Stimulated activated CD8-positive, alpha-beta memory T cell treated with anti-CD3 and anti-CD28 coated beads, Interleukin-7, amount 100 ng/mL, for 48 hours (primary cell): ENCODE results near the gene ARHGEF1.
"Not testable (repeated sequence)": the region's sequence is repeated elsewhere in the genome, so short reads cannot be mapped to it uniquely, and the experiment has no call there.

Experiments
- DNase-seq, 2 donors: peaks; one replicate each; pipeline ENCODE4 v3.0.0-alpha.2; 2020; ENCODE audit warnings: low read depth in 1 of 2; ENCODE audit errors: extremely low read depth in 1 of 2

Gene ARHGEF1

DNA sequence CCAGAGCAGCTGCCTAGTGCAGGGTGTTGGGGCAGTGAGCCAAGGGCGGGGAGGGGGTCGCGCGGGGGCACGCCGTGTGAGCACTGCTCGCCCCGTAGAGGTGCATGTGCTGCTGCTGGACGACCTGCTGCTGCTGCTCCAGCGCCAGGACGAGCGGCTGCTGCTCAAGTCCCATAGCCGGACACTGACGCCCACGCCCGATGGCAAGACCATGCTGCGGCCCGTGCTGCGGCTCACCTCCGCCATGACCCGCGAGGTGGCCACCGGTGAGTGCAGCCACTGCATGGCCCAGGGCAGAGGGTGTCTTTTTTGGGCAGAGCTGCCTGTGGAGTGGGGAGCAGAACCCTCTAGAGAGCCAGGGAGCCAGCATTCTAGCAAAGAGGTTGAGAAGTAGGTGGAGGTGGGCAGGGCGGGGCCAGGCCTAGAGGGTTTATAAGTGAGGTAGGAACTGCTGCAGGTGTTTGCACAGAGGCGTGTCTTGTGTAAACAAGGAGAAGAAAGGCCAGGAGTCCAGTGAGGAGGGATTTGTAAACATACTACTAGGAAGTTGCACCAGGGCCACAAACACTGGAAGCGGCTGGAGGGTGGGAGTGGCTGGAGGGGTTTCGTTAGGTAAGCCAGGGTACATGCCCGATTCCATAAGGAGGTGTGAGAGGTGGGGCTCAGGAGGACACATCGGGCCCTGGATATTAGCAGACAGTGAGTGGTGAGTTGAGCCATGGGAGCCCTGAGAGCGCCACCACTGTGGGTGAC is 21.3 kb downstream of the ARHGEF1 start:
- DNase-seq, result no peak

DNA sequence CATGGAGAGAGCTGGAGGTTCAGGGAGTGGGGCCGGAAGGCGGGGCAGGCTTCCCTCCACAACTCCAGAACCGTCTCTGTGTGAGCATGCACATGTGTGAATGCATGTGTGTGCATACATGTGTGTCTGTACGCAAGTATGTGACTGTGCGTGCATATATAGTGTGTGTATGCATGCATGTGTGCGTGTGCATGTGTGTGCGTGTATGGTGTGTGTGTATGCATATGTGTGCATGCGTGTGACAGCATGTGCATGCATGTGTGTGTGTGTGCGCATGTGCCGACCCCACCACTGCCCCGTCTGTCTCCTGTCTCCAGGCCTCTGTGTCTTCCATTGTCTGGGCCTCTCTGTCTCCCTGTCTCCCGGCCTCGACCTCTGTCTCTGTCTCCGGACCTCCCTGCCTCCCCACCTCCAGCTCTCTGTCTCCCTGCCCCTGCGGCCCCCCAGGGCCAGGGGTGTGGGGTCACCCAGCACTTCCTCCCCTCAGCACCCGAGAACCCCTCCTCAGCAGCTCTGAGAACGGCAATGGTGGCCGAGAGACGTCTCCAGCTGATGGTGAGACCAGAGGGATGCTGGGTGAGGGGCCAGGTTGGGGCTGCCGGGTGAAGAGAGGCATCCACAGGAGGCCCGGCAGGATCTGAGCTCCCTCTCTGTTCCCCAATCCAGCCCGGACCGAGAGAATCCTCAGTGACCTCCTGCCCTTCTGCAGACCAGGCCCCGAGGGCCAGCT is 22.5 kb downstream of the ARHGEF1 start:
- no peak for DNase-seq

GRCh38 chr19:41906271-41906670 is 23.3 kb downstream of the ARHGEF1 start:
- DNase-seq, result no peak

DNA sequence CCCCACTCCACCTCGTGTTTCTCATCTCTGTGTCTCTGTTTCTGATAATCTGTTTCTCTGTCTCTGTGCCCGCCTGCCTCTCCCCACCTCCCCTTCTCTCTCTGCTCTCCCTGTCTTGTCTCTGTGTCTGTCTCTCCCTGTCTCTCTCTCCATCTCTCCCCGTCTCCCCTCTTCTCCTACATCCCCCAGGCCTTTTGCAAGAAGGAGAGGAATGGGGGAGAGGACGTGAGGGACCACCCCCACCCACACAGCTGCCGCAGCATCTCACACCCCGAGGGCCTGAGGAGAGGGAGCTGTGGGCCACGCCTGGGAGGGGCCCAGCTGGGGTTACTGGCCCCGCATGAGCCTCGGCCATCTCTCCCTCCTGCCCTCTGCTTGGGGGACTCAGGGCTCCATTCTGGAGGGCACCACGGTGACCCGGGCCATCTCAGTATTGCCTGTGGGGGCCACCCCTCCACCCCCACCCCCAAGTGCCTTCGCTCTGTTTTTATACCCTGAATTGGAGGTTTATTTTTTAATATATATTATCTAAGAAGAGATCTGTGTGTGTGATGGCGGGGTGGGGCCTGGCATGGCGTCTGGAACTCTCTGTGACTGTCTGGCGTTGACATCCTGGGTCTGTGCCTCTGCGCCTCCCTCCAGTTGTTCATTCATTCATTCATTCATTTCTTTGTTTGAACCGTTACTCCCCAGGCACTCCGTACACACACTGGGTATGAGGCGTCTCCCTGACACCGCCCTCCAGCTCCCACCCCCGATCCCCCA is 24.1 kb downstream of the ARHGEF1 start:
- DNase-seq, result no peak

DNA sequence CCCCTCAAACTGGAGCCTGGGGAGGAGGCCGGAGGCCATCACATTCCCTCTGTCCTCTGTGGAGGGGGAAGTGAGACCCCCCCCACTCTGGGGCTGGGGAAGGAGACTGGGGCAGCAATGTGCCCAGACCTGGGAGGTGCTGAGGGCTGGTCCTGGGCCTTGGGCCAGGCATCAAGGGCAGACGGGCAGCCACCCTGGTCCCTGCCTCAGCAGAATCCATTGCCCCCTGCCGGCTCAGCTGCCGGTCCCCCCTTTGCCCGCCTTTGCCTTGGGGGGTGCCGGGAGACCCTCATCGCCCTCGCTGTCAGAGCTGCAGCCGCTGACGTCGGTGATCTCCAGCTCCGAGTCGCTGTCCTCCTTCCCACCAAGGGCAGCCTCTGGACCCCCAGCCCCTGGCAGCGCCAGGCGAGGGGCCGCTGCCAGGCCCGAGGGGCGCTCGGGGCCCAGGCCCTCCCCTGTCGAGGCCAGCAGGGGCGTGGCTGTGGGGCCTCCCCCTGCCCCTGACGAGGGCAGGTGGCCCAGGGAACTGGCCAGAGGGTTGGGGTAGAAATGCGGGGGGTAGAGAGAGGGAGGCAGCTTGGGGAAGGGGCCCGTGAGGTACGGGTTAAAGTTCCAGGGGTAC is 25.1 kb downstream of the ARHGEF1 start:
- no peak for DNase-seq

- no peak for DNase-seq
These were observed 25.9 kb downstream of the ARHGEF1 start for GRCh38 chr19:41908724-41909464.

DNA sequence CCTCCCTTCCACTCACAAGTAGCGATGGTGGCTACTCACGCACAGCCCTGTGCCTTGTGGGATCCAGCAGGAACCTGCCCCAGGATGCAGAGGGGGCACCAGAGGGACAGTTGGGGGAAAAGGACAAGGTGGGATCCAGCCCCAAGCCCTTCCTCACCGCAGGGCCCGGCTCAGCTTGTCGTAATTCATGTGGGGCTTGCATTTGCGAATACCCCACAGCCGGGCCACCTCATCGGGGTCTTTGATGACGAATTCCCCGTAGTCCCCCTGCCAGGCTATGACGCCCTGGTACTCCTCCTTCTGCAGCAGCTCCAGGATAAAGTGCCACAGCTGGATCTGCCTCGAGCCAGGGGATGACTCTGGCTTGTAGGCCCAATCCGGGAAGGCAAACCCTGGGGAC is 26.7 kb downstream of the ARHGEF1 start:
- no peak for DNase-seq

GRCh38 chr19:41910240-41910991 is 27.4 kb downstream of the ARHGEF1 start:
- DNase-seq, result no peak

DNA sequence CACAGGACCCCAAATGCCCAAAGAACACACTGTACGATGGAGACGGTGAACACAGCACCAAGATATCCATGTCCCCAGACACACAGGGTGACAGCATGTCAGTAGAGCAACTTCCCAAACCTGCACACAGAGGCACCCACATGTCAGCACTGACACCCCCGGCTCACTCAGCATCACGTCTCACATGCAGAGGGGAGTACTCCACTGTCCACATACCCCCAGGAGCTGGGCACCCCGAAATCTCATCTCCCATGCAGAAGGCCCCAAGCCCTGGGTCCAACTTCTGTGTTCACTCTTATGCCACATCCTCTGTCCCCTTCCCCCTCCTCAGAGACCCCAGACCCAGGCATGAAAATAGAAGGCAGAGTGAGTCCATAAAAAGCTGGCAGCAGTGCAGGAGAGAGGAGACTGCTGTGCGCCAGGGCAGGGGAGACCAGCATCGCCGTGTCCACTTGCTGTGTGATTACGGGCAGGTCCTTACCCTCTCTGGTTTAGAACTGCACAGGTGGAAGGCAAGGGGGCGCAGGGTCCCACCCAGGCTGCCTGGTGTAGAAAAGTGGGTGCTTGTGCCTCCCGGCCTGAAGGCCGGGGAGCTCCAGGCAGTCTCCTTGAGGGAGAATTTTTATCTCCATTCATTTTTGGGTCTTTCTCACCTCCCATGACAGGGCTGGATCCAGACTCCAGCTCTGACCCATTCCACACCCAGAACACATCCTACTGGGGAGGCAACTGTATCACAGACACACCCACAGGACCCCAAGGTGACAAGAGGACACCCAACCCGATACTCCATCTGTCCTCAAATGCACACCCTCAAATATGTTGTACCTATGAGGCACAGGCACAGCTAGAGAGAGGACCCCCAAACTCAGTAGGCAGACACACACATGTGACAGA is 28.3 kb downstream of the ARHGEF1 start:
- DNase-seq, result no peak

- DNase-seq, result no peak
These were observed 29.1 kb downstream of the ARHGEF1 start for GRCh38 chr19:41911889-41912731.

- DNase-seq, result no peak
These were observed 30.0 kb downstream of the ARHGEF1 start for GRCh38 chr19:41912899-41913537.

DNA sequence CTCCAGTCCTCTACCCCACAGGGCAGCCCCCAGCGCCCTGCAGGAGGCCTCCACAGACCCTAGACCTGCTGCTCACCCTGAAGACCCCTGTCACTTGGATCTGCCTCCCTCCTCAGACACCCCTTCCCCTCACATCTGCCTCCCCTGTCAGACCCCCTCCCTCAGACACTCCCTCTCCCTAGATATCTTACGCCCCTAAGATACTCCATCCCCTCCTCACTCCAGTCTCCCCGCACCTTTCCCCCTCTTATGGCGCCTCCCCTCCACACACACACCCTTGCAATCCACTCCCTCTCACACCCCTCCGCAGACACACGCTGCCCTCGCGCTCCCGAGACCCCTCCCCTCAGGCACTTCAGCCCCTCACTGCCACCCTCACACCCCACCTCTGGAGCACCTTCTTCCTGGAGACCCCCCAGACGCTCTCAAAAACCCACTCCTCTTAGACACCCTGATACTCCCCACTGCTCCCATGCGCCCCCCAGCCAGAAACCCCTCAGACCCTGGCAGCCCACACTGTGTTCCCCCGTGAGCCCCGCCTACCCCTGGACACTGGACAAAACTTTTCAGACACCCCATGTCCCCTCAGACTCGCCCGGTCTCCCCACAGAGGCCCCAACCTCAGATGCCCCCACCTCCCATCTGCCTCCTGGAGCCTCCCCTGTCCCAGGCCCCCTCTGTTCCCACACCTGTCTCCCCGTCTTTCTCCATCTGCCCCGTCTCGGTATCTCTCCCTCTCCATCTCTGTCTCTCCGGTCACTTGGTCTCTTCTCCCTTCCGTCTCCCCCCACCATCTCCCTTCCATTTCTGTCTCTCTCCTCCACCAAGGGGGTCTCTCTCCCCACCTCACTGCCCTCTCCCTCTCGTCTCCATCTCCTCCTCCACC is 30.8 kb downstream of the ARHGEF1 start:
- no peak for DNase-seq

GRCh38 chr19:41914424-41914834 is 31.4 kb downstream of the ARHGEF1 start:
- not testable (repeated sequence) for DNase-seq

DNA sequence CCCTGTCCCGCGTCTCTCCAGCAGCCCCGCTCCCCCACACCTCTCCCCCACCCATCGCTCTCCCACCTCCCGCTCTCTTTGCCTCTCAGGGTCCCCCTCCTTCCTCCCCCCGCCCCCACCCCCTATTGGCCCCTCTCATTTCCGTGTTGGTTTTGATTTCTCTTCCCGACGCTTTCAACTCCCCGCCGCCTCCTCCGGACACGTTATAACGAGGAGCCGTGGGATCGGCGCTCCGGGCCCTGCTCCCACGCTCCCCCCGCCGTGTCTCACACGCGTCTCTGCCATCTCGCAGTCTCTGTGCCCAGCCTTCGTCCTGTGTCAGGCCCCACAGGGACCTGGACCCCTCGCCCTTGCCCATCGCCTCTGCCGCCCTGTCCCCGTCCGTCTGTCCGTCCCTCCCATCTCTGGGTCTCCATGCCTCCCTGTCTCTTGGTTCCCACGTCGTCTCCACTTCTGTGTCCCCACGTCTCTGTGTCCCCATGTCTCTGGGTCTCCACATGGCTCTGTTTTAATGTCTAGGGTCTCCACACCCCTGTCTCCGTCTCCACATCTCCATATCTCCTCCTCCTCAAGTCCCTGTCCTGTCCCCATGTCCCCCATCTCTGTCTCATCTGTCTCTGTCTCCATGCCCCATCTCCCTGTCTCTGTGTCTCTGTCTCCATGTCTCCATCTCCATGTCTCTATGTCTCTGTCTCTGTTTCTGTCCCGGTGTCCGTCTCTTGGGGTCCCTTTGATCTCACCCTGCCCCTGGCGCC is 32.2 kb downstream of the ARHGEF1 start:
- no peak for DNase-seq

DNA sequence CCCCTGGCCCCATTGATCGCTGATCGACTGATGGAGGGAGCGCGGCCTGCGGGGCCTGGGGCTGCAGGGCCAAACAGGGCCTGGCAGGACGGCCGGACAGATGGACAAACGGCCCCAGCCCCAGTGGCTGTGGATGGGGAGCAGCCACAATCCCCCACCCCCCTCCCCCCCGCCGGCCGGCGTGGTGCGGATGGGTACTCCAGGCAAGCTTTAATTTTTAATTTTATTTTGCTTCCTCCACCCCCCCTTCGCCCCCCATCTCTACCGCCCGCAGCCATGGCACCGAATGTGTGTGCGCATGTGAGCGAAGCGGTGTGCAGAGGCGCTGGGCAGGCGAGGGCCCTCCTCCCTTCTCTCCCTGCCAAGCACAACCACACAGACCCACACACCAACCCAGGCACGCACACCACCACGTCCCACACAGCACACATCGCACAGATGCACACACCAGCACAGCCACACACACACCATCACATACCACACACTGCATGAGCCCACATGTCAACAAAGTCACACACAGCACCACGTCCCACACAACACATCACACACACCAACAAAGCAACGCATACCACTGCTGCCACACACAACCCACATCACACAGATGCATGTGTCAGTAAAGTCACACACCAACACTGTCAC is 32.9 kb downstream of the ARHGEF1 start:
- DNase-seq, result no peak
